Measurements from ENCODE around the gene GOLGA6A. TPM values are rescaled to one million over a fixed set of nuclear protein-coding genes. Genes with fewer than 3 reads are reported as not detected.

The GOLGA6A gene
- total and polyA plus RNA-seq, 2 of the 8 experiments (the other 6 are each of a cell fraction or from before 2014, with no cell fraction given) = 0.80 to 1.0 TPM

DNA sequence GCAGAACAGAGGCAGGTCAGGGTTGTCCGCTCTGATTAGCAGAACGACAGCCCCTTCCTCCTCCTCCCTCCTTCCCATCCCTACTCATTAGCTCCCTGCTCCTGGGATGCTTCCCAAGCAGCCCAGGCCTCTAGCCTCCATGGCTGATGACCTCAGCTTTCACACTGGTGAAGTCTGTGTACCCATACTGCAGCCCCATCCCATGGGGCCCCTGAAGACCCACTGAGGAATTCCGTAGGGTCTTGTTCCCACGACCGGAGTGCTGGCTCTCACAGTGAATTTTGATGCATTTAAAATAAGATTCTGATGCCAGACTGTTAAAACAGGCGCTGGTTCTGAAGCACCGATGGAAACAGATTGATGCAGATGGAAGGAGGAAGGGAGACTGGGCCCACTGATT, 36.1 kb downstream of the GOLGA6A start (continued):
- TF ChIP-seq, protein P1, sequence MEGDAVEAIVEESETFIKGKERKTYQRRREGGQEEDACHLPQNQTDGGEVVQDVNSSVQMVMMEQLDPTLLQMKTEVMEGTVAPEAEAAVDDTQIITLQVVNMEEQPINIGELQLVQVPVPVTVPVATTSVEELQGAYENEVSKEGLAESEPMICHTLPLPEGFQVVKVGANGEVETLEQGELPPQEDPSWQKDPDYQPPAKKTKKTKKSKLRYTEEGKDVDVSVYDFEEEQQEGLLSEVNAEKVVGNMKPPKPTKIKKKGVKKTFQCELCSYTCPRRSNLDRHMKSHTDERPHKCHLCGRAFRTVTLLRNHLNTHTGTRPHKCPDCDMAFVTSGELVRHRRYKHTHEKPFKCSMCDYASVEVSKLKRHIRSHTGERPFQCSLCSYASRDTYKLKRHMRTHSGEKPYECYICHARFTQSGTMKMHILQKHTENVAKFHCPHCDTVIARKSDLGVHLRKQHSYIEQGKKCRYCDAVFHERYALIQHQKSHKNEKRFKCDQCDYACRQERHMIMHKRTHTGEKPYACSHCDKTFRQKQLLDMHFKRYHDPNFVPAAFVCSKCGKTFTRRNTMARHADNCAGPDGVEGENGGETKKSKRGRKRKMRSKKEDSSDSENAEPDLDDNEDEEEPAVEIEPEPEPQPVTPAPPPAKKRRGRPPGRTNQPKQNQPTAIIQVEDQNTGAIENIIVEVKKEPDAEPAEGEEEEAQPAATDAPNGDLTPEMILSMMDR (IDR thresholded peaks at IDR 0.05; ENCODE audit: control extremely low read depth in 1 of 3, insufficient read depth in 1 of 3, low read depth in 1 of 3, low read length in 3 of 3) = no peak
- no peak for TF ChIP-seq EZH2 (IDR thresholded peaks at IDR 0.05; ENCODE audit: low read depth, low read length, severe bottlenecking)
- no peak for TF ChIP-seq RAD21 (IDR thresholded peaks at IDR 0.05 in 1 of 2, conservative IDR thresholded peaks at IDR 0.05 in 1 of 2; ENCODE audit: low read depth in 2 of 2, low read length in 2 of 2)
- no peak for TF ChIP-seq SIRT6 (IDR thresholded peaks at IDR 0.05; ENCODE audit: low read length)
- TF ChIP-seq, protein P2, sequence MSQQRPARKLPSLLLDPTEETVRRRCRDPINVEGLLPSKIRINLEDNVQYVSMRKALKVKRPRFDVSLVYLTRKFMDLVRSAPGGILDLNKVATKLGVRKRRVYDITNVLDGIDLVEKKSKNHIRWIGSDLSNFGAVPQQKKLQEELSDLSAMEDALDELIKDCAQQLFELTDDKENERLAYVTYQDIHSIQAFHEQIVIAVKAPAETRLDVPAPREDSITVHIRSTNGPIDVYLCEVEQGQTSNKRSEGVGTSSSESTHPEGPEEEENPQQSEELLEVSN (IDR thresholded peaks at IDR 0.05) = no peak
- no peak for TF ChIP-seq CREB1 (IDR thresholded peaks at IDR 0.05)

Data from H1 (cell line).